ENCODE measurements around the gene MPC2. TPM values are rescaled to one million over a fixed set of nuclear protein-coding genes. Genes with fewer than 3 reads are reported as not detected.

The MPC2 gene
- total RNA-seq, 1 experiment from 2014 or later = 159 TPM

DNA sequence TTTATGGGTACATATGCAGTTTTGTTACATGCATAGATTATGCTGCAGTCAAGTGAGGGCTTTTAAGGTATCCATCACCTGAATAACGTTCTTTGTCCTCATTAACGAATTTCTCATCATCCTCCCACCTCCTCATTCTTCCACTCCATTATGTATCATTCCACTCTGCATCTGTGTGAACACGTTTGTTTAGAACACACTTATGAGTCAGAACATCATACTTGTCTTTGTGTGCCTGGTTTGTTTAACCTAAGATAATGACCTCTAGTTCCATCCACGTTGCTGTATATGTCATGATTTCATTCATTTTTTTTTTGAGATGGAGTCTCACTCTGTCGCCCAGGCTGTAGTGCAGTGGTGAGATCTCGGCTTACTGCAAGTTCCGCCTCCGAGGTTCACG is 6.7 kb upstream of the MPC2 start:
- Histone ChIP-seq H3K27me3 (replicated peaks; ENCODE audit: control insufficient read depth, insufficient read depth, low read length) (no peaks in the 10 kb centered on the region), H3K36me3 (ENCODE audit: control insufficient read depth, insufficient read depth, low read length) (0 out of 2 replicates have a peak, but pooled peaks cover 1% of the 10 kb centered on the region), H3K9me3 (no peaks in the 10 kb centered on the region), H3K4me1 (peaks cover 18% of the 10 kb centered on the region), H3K4me3 (ENCODE audit: low read depth, low read length) (no peak overlapping the region)
- ChIA-PET CTCF (no interaction called here), POLR2A (no interaction called here)
- TF ChIP-seq, protein P1, sequence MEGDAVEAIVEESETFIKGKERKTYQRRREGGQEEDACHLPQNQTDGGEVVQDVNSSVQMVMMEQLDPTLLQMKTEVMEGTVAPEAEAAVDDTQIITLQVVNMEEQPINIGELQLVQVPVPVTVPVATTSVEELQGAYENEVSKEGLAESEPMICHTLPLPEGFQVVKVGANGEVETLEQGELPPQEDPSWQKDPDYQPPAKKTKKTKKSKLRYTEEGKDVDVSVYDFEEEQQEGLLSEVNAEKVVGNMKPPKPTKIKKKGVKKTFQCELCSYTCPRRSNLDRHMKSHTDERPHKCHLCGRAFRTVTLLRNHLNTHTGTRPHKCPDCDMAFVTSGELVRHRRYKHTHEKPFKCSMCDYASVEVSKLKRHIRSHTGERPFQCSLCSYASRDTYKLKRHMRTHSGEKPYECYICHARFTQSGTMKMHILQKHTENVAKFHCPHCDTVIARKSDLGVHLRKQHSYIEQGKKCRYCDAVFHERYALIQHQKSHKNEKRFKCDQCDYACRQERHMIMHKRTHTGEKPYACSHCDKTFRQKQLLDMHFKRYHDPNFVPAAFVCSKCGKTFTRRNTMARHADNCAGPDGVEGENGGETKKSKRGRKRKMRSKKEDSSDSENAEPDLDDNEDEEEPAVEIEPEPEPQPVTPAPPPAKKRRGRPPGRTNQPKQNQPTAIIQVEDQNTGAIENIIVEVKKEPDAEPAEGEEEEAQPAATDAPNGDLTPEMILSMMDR (IDR thresholded peaks at IDR 0.05; ENCODE audit: insufficient read depth in 1 of 2, low read depth in 1 of 2, low read length in 1 of 2, severe bottlenecking in 1 of 2, unreplicated experiment in 1 of 2) = no peak
- intact Hi-C loops (cut with micrococcal nuclease; ENCODE audit: unreplicated experiment) = no loop called here
- Mint-ChIP-seq H3K36me3 (ENCODE audit: insufficient read depth, unreplicated experiment) (peaks cover 31% of the 10 kb centered on the region), H3K4me3 (ENCODE audit: unreplicated experiment) (no peak overlapping the region), H3K27ac (ENCODE audit: unreplicated experiment) (no peak overlapping the region), H3K4me1 (ENCODE audit: low read depth, unreplicated experiment) (peaks cover 29% of the 10 kb centered on the region), H3K27me3 (ENCODE audit: insufficient read depth, unreplicated experiment) (no peaks in the 10 kb centered on the region), H3K9me3 (ENCODE audit: unreplicated experiment) (no peaks in the 10 kb centered on the region)
- DNase-seq = no peak
- no TSS peak for BruUV-seq (replicated peaks)

DNA sequence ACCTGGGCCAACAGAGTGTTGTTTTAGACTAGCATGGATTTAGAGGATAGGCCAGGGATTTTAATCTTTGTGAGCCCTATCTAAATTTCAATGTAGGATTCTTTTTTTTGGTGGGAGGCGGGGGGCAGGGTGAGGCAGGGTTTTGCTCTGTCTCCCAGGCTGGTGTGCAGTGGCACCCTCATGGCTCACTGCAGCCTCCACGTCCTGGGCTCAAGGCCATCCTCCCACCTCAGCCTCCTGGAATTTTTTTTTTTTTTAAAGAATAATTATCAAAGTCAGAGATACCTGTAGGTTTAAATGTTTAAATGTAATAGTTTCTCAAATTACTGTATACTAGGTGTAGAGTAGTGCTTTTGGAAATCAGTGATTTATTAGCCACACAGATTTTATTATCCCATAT is 3.4 kb upstream of the MPC2 start:
- intact Hi-C loops (cut with micrococcal nuclease; ENCODE audit: unreplicated experiment) = no loop called here
- Mint-ChIP-seq H3K27me3 (ENCODE audit: insufficient read depth, unreplicated experiment) (no peaks in the 10 kb centered on the region), H3K4me1 (ENCODE audit: low read depth, unreplicated experiment) (peaks cover 13% of the 10 kb centered on the region), H3K27ac (ENCODE audit: unreplicated experiment) (no peak overlapping the region), H3K36me3 (ENCODE audit: insufficient read depth, unreplicated experiment) (peaks cover 37% of the 10 kb centered on the region), H3K9me3 (ENCODE audit: unreplicated experiment) (no peaks in the 10 kb centered on the region), H3K4me3 (ENCODE audit: unreplicated experiment) (no peak overlapping the region)
- Histone ChIP-seq H3K9me3 (no peaks in the 10 kb centered on the region), H3K4me3 (ENCODE audit: low read depth, low read length) (no peak overlapping the region), H3K27me3 (replicated peaks; ENCODE audit: control insufficient read depth, insufficient read depth, low read length) (no peaks in the 10 kb centered on the region), H3K4me1 (0 out of 2 replicates have a peak, but pooled peaks cover 7% of the 10 kb centered on the region), H3K36me3 (ENCODE audit: control insufficient read depth, insufficient read depth, low read length) (0 out of 2 replicates have a peak, but pooled peaks cover 1% of the 10 kb centered on the region)
- DNase-seq = no peak
- ChIA-PET POLR2A (no interaction called here), CTCF (no interaction called here)
- BruUV-seq (replicated peaks) = no TSS peak
- TF ChIP-seq, protein P1 (IDR thresholded peaks at IDR 0.05; ENCODE audit: insufficient read depth in 1 of 2, low read depth in 1 of 2, low read length in 1 of 2, severe bottlenecking in 1 of 2, unreplicated experiment in 1 of 2) = no peak

DNA sequence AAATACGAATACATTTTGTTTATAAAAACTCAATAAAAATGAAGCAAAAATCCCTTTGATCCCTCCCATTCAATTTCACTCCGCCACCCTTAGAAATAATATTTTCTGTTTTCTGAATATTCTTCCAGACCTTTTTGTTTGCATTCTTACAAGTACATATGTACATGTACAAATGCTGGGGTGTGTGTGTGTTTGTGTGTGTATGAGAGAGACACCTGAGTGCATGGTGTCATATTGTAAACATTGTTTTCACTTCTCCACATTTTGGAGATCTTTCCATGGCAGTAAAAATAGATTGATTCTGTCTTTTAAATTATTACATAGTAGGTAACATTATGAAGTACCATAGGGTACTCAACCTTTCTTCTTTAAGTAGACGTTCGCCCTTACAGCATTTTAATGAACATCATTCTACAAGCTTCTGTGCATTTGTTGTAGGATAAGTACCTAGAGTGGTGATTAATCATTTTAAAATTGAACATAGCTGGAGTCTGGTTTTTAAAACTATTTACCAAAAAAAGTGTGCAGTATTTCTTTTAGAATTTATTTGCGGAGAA is 1.3 kb upstream of the MPC2 start:
- TSS peak; percentile 43 for BruUV-seq (replicated peaks)
- Mint-ChIP-seq H3K4me3 (ENCODE audit: unreplicated experiment) (peak overlapping the region; percentile 82), H3K27ac (ENCODE audit: unreplicated experiment) (peak overlapping the region; percentile 86), H3K27me3 (ENCODE audit: insufficient read depth, unreplicated experiment) (no peaks in the 10 kb centered on the region), H3K4me1 (ENCODE audit: low read depth, unreplicated experiment) (peaks cover 6% of the 10 kb centered on the region), H3K9me3 (ENCODE audit: unreplicated experiment) (no peaks in the 10 kb centered on the region), H3K36me3 (ENCODE audit: insufficient read depth, unreplicated experiment) (peaks cover 25% of the 10 kb centered on the region)
- TF ChIP-seq, protein P1 (IDR thresholded peaks at IDR 0.05; ENCODE audit: insufficient read depth in 1 of 2, low read depth in 1 of 2, low read length in 1 of 2, severe bottlenecking in 1 of 2, unreplicated experiment in 1 of 2) = no peak
- peak overlapping the region; percentile 65 for H3K4me3 ChIP-seq (ENCODE audit: low read depth, low read length)
- no peaks in the 10 kb centered on the region for H3K9me3 ChIP-seq
- CTCF ChIA-PET = no interaction called here
- H3K36me3 ChIP-seq (ENCODE audit: control insufficient read depth, insufficient read depth, low read length) = 0 out of 2 replicates have a peak, but pooled peaks cover 1% of the 10 kb centered on the region
- POLR2A ChIA-PET = no interaction called here
- H3K4me1 ChIP-seq = peaks cover 15% of the 10 kb centered on the region; the same call in 1 of the 2 replicates
- intact Hi-C loops (cut with micrococcal nuclease; ENCODE audit: unreplicated experiment) = loop anchor here (5.0 to 10.0 kb wide), 2 partner anchors 144 to 207 kb away; no protein-coding TSS in a partner anchor
- H3K27me3 ChIP-seq (replicated peaks; ENCODE audit: control insufficient read depth, insufficient read depth, low read length) = no peaks in the 10 kb centered on the region
- no peak for DNase-seq

Measured in Caco-2 (cell line).